Measurements from ENCODE around the gene STIMATE.

- TF ChIP-seq GATA2 (IDR thresholded peaks at IDR 0.05; ENCODE audit: low read depth, low read length): no peak
- TF ChIP-seq GATA3 (IDR thresholded peaks at IDR 0.05; ENCODE audit: low read depth, low read length): no peak
Observed at GRCh38 chr3:52939600-52939999, 42.3 kb upstream of the STIMATE start.
